OCI-LY1 (cell line): ENCODE measurements around the gene ZNF146.

Source experiments
- H2AFZ ChIP-seq: fragments of 200-600 bp; sonication (generic), shearing (Covaris generic); 2 replicates; pipeline ENCODE4 v1.6.0; 2014; ENCODE audit warnings: antibody characterized with exemption, mild to moderate bottlenecking, low read length
- H3F3A ChIP-seq: fragments of 200-600 bp; sonication (generic), shearing (Covaris generic); 2 replicates; pipeline ENCODE4 v1.6.0; 2014; ENCODE audit warnings: mild to moderate bottlenecking, antibody characterized with exemption, low read length, moderate library complexity; ENCODE audit not compliant: insufficient read depth
- H3K27ac ChIP-seq: fragments of 200-600 bp; sonication (generic); 2 replicates; pipeline ENCODE4 v1.5.1; 2014; ENCODE audit warnings: low read length, mixed run types, mild to moderate bottlenecking, low read depth; ENCODE audit not compliant: poor library complexity, severe bottlenecking
- H3K27me3 ChIP-seq: fragments of 200-600 bp; sonication (generic); 2 replicates; pipeline ENCODE4 v1.6.0; 2014; ENCODE audit warnings: antibody characterized with exemption, mild to moderate bottlenecking, low read length, moderate library complexity; ENCODE audit not compliant: insufficient read depth
- H3K36me3 ChIP-seq: fragments of 200-600 bp; sonication (generic); 2 replicates; pipeline ENCODE4 v1.6.1; 2014; ENCODE audit warnings: mild to moderate bottlenecking, antibody characterized with exemption, low read length, moderate library complexity, mixed read lengths; ENCODE audit not compliant: insufficient read depth
- H3K4me1 ChIP-seq: fragments of 200-600 bp; sonication (generic); 2 replicates; pipeline ENCODE4 v1.5.1; 2014; ENCODE audit warnings: mild to moderate bottlenecking, low read length, moderate library complexity; ENCODE audit not compliant: insufficient read depth, severe bottlenecking
- H3K4me2 ChIP-seq: fragments of 200-600 bp; sonication (generic), shearing (Covaris generic); 2 replicates; pipeline ENCODE4 v1.6.1; 2014; ENCODE audit warnings: low read length
- H3K4me3 ChIP-seq: fragments of 200-600 bp; sonication (generic); 2 replicates; pipeline ENCODE4 v1.5.1; 2014; ENCODE audit warnings: low read length, low read depth, mild to moderate bottlenecking, mixed read lengths; ENCODE audit not compliant: poor library complexity, severe bottlenecking
- H3K79me2 ChIP-seq: fragments of 200-600 bp; shearing (Covaris generic); 2 replicates; pipeline ENCODE4 v1.6.1; 2016; ENCODE audit warnings: mixed run types, low read length, mixed read lengths; ENCODE audit not compliant: insufficient read depth
- H3K9ac ChIP-seq: fragments of 200-600 bp; sonication (generic), shearing (Covaris generic); 2 replicates; pipeline ENCODE4 v1.6.1; 2014; ENCODE audit warnings: mild to moderate bottlenecking, low read length, mixed read lengths
- H3K9me2 ChIP-seq: fragments of 200-600 bp; sonication (generic), shearing (Covaris generic); 2 replicates; pipeline ENCODE4 v1.6.1; 2014; ENCODE audit warnings: low read depth, mild to moderate bottlenecking, low read length, mixed read lengths
- H3K9me3 ChIP-seq: fragments of 200-600 bp; shearing (Covaris generic); 2 replicates; pipeline ENCODE4 v1.6.1; 2014; ENCODE audit warnings: low read length, mixed read lengths
- H4K20me1 ChIP-seq: fragments of 200-600 bp; sonication (generic), shearing (Covaris generic); 2 replicates; pipeline ENCODE4 v1.6.0; 2016; ENCODE audit warnings: mild to moderate bottlenecking, low read length; ENCODE audit not compliant: insufficient read depth
- EZH2 ChIP-seq: fragments of 200-600 bp; sonication (generic), shearing (Covaris generic); IDR thresholded peaks from 2 replicates; pipeline ENCODE4 v1.8.0; 2017; ENCODE audit warnings: borderline replicate concordance, mixed run types, mild to moderate bottlenecking, antibody characterized with exemption, low read length, moderate library complexity, mixed read lengths
- TF ChIP-seq, protein P1 (sequence below): fragments of 200-600 bp; sonication (generic), shearing (Covaris generic); IDR thresholded peaks from 2 replicates; pipeline ENCODE4 v1.5.1; 2017; ENCODE audit warnings: mild to moderate bottlenecking, antibody characterized with exemption, low read length, moderate library complexity, mixed read lengths

ZNF146 gene

DNA sequence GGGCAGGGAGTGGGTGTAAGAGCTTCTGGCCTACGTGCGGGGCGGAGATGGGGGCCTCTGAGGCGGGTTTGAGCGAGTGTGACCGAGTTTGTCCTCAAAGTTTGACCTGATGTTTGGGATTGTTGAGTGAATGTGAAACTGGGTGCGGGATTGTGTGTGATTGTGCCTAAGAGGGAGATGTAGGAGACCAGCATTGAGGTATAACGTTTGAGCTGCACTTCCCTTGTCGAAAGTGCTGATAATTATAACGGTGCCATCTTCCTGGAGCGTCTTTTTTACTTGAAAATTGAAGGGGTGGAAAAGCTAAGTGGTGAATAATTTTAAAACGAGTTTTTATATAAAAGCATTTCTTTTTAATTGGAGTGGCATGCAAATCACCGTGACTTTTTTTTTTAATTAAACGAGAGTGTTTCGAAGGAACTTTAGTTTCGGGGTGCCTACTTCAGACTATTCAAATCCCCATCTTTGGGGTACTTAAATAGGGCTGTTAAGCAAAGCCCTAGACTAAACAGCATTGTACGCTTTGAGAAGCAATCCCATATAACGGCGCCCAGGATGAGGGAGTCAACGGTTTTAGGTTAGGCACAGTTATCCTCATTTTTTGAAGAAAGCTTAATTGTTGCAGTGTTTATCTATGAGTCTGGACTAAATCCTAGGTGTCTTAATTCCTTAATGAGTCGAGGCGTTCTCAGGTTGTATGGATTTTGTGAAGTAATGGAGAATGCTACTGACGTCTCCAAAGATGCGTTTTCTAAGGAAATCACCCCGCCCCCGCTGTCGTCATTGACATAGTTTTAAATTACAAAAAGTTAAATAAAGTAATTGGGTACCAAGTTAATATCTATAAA lies 594 bp downstream of the ZNF146 start:
- H3K9me3 ChIP-seq: peaks cover 7% of the 10 kb centered on the region
- peaks cover 52% of the 10 kb centered on the region for H3K79me2 ChIP-seq
- H3F3A ChIP-seq: no peaks in the 10 kb centered on the region
- H2AFZ ChIP-seq: no peak overlapping the region
- H3K9me2 ChIP-seq: no peaks in the 10 kb centered on the region
- H4K20me1 ChIP-seq: no peaks in the 10 kb centered on the region
- peak overlapping the region; percentile 89 for H3K9ac ChIP-seq
- no peaks in the 10 kb centered on the region for H3K27me3 ChIP-seq
- H3K36me3 ChIP-seq: peaks cover 34% of the 10 kb centered on the region
- H3K4me3 ChIP-seq: peak overlapping the region; percentile 85
- H3K4me1 ChIP-seq: peaks cover 15% of the 10 kb centered on the region
- peak overlapping the region; percentile 55 for H3K27ac ChIP-seq
- peak overlapping the region; percentile 70 for H3K4me2 ChIP-seq
- no peak for TF ChIP-seq EZH2
- TF ChIP-seq, protein P1, sequence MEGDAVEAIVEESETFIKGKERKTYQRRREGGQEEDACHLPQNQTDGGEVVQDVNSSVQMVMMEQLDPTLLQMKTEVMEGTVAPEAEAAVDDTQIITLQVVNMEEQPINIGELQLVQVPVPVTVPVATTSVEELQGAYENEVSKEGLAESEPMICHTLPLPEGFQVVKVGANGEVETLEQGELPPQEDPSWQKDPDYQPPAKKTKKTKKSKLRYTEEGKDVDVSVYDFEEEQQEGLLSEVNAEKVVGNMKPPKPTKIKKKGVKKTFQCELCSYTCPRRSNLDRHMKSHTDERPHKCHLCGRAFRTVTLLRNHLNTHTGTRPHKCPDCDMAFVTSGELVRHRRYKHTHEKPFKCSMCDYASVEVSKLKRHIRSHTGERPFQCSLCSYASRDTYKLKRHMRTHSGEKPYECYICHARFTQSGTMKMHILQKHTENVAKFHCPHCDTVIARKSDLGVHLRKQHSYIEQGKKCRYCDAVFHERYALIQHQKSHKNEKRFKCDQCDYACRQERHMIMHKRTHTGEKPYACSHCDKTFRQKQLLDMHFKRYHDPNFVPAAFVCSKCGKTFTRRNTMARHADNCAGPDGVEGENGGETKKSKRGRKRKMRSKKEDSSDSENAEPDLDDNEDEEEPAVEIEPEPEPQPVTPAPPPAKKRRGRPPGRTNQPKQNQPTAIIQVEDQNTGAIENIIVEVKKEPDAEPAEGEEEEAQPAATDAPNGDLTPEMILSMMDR: no peak

DNA sequence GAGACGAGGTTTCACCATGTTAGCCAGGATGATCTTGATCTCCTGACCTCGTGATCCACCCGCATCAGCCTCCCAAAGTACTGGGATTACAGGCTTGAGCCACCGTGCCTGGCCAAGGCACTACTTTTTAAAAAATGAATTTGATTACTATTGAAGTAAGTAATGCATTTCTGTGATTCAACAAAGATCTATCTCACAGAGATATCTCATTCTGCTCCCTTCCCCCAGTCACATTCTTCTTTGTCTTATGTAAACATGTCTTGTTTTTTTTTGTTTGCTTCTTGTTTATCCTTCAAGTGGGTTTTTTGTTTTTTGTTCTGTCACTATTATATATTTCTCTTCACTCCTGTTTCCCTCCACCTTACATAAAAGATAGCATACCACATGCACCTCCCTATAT lies 6.6 kb downstream of the ZNF146 start:
- H3K27ac ChIP-seq: no peak overlapping the region
- H3F3A ChIP-seq: no peaks in the 10 kb centered on the region
- no peak overlapping the region for H2AFZ ChIP-seq
- H3K36me3 ChIP-seq: peaks cover 93% of the 10 kb centered on the region
- peaks cover under 1% of the 10 kb centered on the region for H3K4me1 ChIP-seq
- H3K79me2 ChIP-seq: peaks cover 86% of the 10 kb centered on the region
- no peak for TF ChIP-seq EZH2
- TF ChIP-seq, protein P1: no peak
- H3K4me2 ChIP-seq: no peak overlapping the region
- H3K9me3 ChIP-seq: peaks cover 9% of the 10 kb centered on the region
- no peak overlapping the region for H3K9ac ChIP-seq
- H3K9me2 ChIP-seq: no peaks in the 10 kb centered on the region
- H3K27me3 ChIP-seq: no peaks in the 10 kb centered on the region
- H3K4me3 ChIP-seq: no peak overlapping the region
- H4K20me1 ChIP-seq: no peaks in the 10 kb centered on the region

DNA sequence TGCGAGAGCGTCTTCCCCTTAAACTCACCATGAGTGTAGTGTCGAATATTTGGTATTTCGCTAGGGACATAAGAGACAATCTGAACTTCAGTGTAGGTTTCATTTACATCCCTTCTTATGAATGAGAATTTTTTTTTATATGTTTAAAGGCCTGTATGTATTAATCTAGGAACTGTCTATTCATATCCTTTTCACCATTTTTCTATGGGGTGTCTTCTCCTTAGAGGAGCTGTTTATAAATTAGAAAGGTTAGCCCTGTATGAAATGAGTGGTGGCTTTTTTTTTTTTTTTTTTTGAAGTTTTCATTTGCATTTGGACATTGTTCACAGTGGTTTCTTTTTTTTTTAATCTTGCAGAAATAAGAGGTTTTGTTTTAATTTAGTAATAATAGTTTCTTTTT lies 7.6 kb downstream of the ZNF146 start:
- H4K20me1 ChIP-seq: no peaks in the 10 kb centered on the region
- H3K4me3 ChIP-seq: no peak overlapping the region
- peaks cover 11% of the 10 kb centered on the region for H3K9me3 ChIP-seq
- H3K36me3 ChIP-seq: peaks cover 94% of the 10 kb centered on the region
- H3K4me1 ChIP-seq: no peaks in the 10 kb centered on the region
- H3K27ac ChIP-seq: no peak overlapping the region
- H3K79me2 ChIP-seq: peaks cover 79% of the 10 kb centered on the region
- H3K4me2 ChIP-seq: no peak overlapping the region
- H3F3A ChIP-seq: no peaks in the 10 kb centered on the region
- H2AFZ ChIP-seq: no peak overlapping the region
- no peaks in the 10 kb centered on the region for H3K9me2 ChIP-seq
- no peaks in the 10 kb centered on the region for H3K27me3 ChIP-seq
- TF ChIP-seq, protein P1: no peak
- no peak for TF ChIP-seq EZH2
- no peak overlapping the region for H3K9ac ChIP-seq
